Glutamatergic neuron (in vitro differentiated cells): ENCODE results near the gene ATL1. TPM values are rescaled to one million over a fixed set of nuclear protein-coding genes. Genes with fewer than 3 reads are reported as not detected.
A peak's percentile ranks its signal among the peaks of the same experiment; 100 is the strongest.
"Not testable (repeated sequence)": the region's sequence is repeated elsewhere in the genome, so short reads cannot be mapped to it uniquely, and the experiment has no call there.

Experiments used
- DNase-seq: peaks from one replicate; pipeline ENCODE4 v3.0.0; 2022
- H3K27ac Mint-ChIP-seq: one replicate; pipeline ENCODE4 v1.8.0; 2020; ENCODE audit warnings: mild to moderate bottlenecking, mixed read lengths, inconsistent platforms; ENCODE audit not compliant: unreplicated experiment
- H3K27me3 Mint-ChIP-seq: one replicate; pipeline ENCODE4 v1.8.0; 2020; ENCODE audit warnings: mild to moderate bottlenecking, moderate library complexity, mixed read lengths, inconsistent platforms; ENCODE audit not compliant: unreplicated experiment
- H3K36me3 Mint-ChIP-seq: one replicate; pipeline ENCODE4 v1.8.0; 2020; ENCODE audit warnings: mild to moderate bottlenecking, mixed read lengths, inconsistent platforms; ENCODE audit not compliant: unreplicated experiment
- H3K4me1 Mint-ChIP-seq: one replicate; pipeline ENCODE4 v1.8.0; 2020; ENCODE audit warnings: mild to moderate bottlenecking, low read depth, mixed read lengths, inconsistent platforms; ENCODE audit not compliant: unreplicated experiment
- H3K4me3 Mint-ChIP-seq: one replicate; pipeline ENCODE4 v1.8.0; 2020; ENCODE audit warnings: mild to moderate bottlenecking, mixed read lengths, inconsistent platforms; ENCODE audit not compliant: unreplicated experiment
- H3K9me3 Mint-ChIP-seq: one replicate; pipeline ENCODE4 v1.8.0; 2020; ENCODE audit warnings: mild to moderate bottlenecking, moderate library complexity, mixed read lengths, inconsistent platforms; ENCODE audit not compliant: unreplicated experiment
- total RNA-seq: library from RNA; stranded (reverse); fragmentation: NEBNext Ultra II Directional; extraction: Animal tissue kit (Norgen Biotek cat#: 25700); gene quantifications from one replicate; pipeline ENCODE4 v1.2.1, GENCODE V29; 2021; ENCODE audit not compliant: unreplicated experiment
- TF ChIP-seq, protein P1 (sequence below): fragments of 200-600 bp; sonication (generic); IDR thresholded peaks from one replicate; pipeline ENCODE4 v1.5.0; 2021; ENCODE audit not compliant: partially characterized antibody, unreplicated experiment

Gene ATL1
- total RNA-seq, 1 donor from 2014 or later = 44.0 TPM

DNA sequence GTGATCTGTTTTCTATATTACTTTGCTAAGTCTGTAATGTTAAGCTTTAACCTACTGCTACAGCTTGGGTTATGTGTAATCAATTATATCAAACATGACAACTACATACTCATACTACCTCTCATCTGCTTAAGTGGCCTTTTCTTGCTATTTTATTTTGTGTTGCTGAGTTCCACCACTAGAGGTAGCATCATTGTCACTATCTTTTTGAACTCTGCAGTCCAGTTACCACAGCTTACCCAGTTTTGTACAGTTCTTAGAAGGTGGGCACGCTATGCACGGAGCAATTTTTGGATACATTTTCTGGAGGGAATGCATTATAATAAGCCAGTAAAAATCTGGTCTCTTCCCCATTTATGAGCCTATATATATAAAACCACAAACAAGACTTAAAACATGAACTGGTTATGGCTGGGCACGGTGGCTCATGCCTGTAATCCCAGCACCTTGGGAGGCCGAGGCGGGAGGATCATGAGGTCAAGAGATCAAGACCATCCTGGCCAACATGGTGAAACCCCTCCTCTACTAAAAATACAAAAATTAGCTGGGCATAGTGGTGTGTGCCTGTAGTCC, 59.7 kb downstream of the ATL1 start:
- no peaks in the 10 kb centered on the region for H3K27me3 Mint-ChIP-seq
- H3K9me3 Mint-ChIP-seq = no peaks in the 10 kb centered on the region
- TF ChIP-seq, protein P1, sequence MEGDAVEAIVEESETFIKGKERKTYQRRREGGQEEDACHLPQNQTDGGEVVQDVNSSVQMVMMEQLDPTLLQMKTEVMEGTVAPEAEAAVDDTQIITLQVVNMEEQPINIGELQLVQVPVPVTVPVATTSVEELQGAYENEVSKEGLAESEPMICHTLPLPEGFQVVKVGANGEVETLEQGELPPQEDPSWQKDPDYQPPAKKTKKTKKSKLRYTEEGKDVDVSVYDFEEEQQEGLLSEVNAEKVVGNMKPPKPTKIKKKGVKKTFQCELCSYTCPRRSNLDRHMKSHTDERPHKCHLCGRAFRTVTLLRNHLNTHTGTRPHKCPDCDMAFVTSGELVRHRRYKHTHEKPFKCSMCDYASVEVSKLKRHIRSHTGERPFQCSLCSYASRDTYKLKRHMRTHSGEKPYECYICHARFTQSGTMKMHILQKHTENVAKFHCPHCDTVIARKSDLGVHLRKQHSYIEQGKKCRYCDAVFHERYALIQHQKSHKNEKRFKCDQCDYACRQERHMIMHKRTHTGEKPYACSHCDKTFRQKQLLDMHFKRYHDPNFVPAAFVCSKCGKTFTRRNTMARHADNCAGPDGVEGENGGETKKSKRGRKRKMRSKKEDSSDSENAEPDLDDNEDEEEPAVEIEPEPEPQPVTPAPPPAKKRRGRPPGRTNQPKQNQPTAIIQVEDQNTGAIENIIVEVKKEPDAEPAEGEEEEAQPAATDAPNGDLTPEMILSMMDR = peak; percentile 57
- no peaks in the 10 kb centered on the region for H3K4me1 Mint-ChIP-seq
- no peak overlapping the region for H3K27ac Mint-ChIP-seq
- no peaks in the 10 kb centered on the region for H3K36me3 Mint-ChIP-seq
- H3K4me3 Mint-ChIP-seq = no peak overlapping the region
- DNase-seq = no peak

DNA sequence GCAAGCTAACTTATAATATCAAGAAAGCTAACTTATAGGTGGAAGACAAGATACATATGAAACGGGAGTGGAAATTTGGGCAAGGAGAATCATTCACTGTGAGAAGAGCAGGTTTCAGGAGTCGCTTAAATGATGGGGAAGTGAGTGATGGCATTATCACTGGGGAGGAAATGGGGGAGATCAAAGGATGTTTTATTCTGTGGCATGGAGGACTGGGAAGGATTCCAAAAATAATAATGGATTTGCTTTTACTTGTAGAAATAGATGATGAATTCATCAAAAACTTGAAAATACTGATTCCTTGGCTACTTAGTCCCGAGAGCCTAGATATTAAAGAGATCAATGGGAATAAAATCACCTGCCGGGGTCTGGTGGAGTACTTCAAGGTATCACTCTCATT, 60.4 kb downstream of the ATL1 start:
- Mint-ChIP-seq H3K27ac (no peak overlapping the region), H3K36me3 (no peaks in the 10 kb centered on the region), H3K9me3 (no peaks in the 10 kb centered on the region), H3K4me1 (no peaks in the 10 kb centered on the region), H3K4me3 (no peak overlapping the region), H3K27me3 (no peaks in the 10 kb centered on the region)
- DNase-seq = no peak
- TF ChIP-seq, protein P1 = no peak

DNA sequence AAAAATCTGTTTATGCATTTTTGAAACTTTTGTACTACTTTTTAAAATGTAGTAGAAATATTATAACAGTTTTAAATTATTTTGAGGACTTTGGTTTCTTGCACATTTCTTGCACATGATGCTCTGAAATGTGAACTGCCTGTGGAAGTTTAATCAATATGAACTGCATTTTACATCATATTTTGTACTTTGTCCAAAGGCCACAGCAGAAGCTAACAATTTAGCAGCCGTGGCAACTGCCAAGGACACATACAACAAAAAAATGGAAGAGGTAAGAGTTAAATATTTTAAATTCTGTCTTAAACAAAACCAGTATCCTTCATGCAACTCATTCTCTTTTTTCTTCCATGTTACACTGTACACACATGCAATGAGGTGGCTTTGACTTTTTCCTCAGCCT, 63.0 kb downstream of the ATL1 start:
- Mint-ChIP-seq H3K27me3 (no peaks in the 10 kb centered on the region), H3K4me3 (no peak overlapping the region), H3K27ac (no peak overlapping the region), H3K9me3 (no peaks in the 10 kb centered on the region), H3K4me1 (no peaks in the 10 kb centered on the region), H3K36me3 (no peaks in the 10 kb centered on the region)
- TF ChIP-seq, protein P1 = no peak
- no peak for DNase-seq

DNA sequence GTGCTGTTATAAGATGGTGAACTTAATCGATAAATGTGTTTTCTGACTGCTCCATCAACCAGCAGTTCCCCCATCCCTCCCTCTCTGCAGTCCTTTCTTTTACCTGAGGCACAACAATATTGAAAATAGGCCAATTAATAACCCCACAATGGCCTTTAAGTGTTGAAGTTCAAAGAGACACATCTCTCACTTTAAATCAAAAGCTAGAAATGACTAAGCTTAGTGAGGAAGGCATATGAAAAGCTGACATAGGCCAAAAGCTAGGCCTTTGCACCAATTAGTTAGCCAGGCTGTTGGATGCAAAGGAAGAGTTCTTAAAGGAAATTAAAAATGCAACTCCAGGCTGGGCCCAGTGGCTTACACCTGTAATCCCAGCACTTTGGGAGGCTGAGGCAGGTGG, 64.5 kb downstream of the ATL1 start:
- TF ChIP-seq, protein P1 = no peak
- Mint-ChIP-seq H3K36me3 (no peaks in the 10 kb centered on the region), H3K9me3 (no peaks in the 10 kb centered on the region), H3K27me3 (no peaks in the 10 kb centered on the region), H3K4me1 (no peaks in the 10 kb centered on the region), H3K4me3 (no peak overlapping the region), H3K27ac (no peak overlapping the region)
- no peak for DNase-seq

DNA sequence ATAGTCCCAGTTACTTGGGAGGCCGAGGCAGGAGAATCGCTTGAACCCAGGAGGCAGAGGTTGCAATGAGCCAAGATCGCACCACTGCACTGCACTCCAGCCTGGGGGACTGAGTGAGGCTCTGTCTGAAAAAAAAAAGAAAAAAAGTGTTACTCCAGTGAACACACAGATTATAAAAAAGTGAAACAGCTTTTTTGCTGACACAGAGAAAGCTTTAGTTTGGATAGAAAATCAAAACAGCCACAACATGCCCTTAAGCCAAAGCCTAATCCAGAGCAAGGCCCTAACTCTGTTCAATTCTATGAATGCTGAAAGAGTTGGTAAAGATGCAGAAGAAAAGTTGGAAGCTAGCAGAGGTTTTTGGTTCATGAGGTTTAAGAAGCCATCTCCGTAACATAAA, 65.0 kb downstream of the ATL1 start:
- not testable (repeated sequence) for H3K27me3 Mint-ChIP-seq, H3K4me3 Mint-ChIP-seq, H3K9me3 Mint-ChIP-seq, H3K4me1 Mint-ChIP-seq, DNase-seq, H3K36me3 Mint-ChIP-seq, H3K27ac Mint-ChIP-seq
